Panc1 (cell line): ENCODE data around the gene SLC25A30. TPM values are rescaled to one million over a fixed set of nuclear protein-coding genes. Genes with fewer than 3 reads are reported as not detected.

Experiments
- ATAC-seq: fragments of 200-7000 bp; cut with Tn5 transposase; 2 replicates; pipeline ENCODE4 v1.9.1; 2020; ENCODE audit warnings: mild to moderate bottlenecking, moderate library complexity
- BruUV-seq: library from RNA; stranded (reverse); fragments of 400-500 nt; replicated peaks from 2 replicates; lab custom pipeline; 2021; lab: Mats Ljungman, UMichigan
- CTCF ChIA-PET: fragments of 300-600 bp; sonication (Branson Sonifier 250); formaldehyde crosslinking; loops from one replicate; lab custom pipeline; 2022; ENCODE audit warnings: antibody characterized with exemption; lab: Charles Lee
- POLR2A ChIA-PET: fragments of 300-600 bp; sonication (Branson Sonifier 250); formaldehyde crosslinking; loops from one replicate; lab custom pipeline; 2022; ENCODE audit warnings: antibody characterized with exemption; lab: Charles Lee
- DNase-seq: peaks from one replicate; pipeline ENCODE4 v3.0.0-alpha.2; 2010; ENCODE audit warnings: low read depth, low spot score
- H3K27ac ChIP-seq: 2 replicates; pipeline ENCODE4 v1.5.1; 2011; ENCODE audit warnings: mild to moderate bottlenecking, low read length, inconsistent platforms
- H3K27me3 ChIP-seq: fragments of 200-500 bp; sonication (Bioruptor generic); 2 replicates; pipeline ENCODE4 v1.6.0; 2014; ENCODE audit warnings: low read length, inconsistent platforms; ENCODE audit not compliant: control insufficient read depth, insufficient read depth
- H3K36me3 ChIP-seq: fragments of 200-500 bp; sonication (Bioruptor generic); 2 replicates; pipeline ENCODE4 v1.5.1; 2014; ENCODE audit warnings: inconsistent platforms, mild to moderate bottlenecking, low read length, moderate library complexity; ENCODE audit not compliant: control insufficient read depth, insufficient read depth
- H3K4me1 ChIP-seq: 2 replicates; pipeline ENCODE4 v1.5.1; 2011; ENCODE audit warnings: inconsistent platforms, mild to moderate bottlenecking, low read length, moderate library complexity; ENCODE audit not compliant: control insufficient read depth, insufficient read depth
- H3K4me3 ChIP-seq, 2 experiments: 2 replicates each; pipeline ENCODE4 v1.5.1; 2011 to 2012; ENCODE audit warnings: low read depth in 2 of 2, low read length in 2 of 2, mild to moderate bottlenecking in 2 of 2, inconsistent platforms in 1 of 2, moderate library complexity in 1 of 2
- H3K9me3 ChIP-seq: fragments of 200-500 bp; sonication (Bioruptor generic); 2 replicates; pipeline ENCODE4 v1.5.1; 2014; ENCODE audit warnings: low read depth, mild to moderate bottlenecking, inconsistent platforms, low read length, moderate library complexity; ENCODE audit not compliant: control insufficient read depth, insufficient read depth
- CTCF ChIP-seq: fragments of 450-650 bp; IDR thresholded peaks from 2 replicates; pipeline ENCODE4 v1.5.1; 2017; ENCODE audit warnings: mild to moderate bottlenecking
- POLR2AphosphoS5 ChIP-seq: IDR thresholded peaks from 2 replicates; pipeline ENCODE4 v1.6.1; 2012; ENCODE audit warnings: mild to moderate bottlenecking, low read depth, low read length, moderate library complexity
- REST ChIP-seq, 2 experiments: IDR thresholded peaks; 2 replicates each; pipeline ENCODE4 v1.6.1; 2011 to 2012; ENCODE audit warnings: low read depth in 2 of 2, control low read depth in 1 of 2, low read length in 1 of 2, mild to moderate bottlenecking in 1 of 2, moderate library complexity in 1 of 2; ENCODE audit not compliant: insufficient read depth in 1 of 2
- SIN3A ChIP-seq: IDR thresholded peaks from 2 replicates; pipeline ENCODE4 v1.6.1; 2012; ENCODE audit warnings: low read depth, mild to moderate bottlenecking, low read length, moderate library complexity, borderline replicate concordance; ENCODE audit not compliant: insufficient read depth
- TCF7L2 ChIP-seq: IDR thresholded peaks from 2 replicates; pipeline ENCODE4 v1.6.1; 2011; ENCODE audit warnings: mild to moderate bottlenecking, low read depth, low read length, inconsistent platforms
- in situ Hi-C: cut with HindIII; loops from 2 replicates; pipeline ENCODE4 v1.10.0; 2016; ENCODE audit warnings: low sequenced_read_pairs, low pct_unique_long_range_greater_than_20kb
- intact Hi-C: fragments of 100-400 bp; cut with micrococcal nuclease; formaldehyde crosslinking; loops from one replicate; pipeline ENCODE4 v1.10.0; 2022; ENCODE audit not compliant: unreplicated experiment
- total RNA-seq: library from RNA; stranded (reverse); gene quantifications from one replicate; pipeline ENCODE4 v1.2.1, GENCODE V29; 2021; ENCODE audit not compliant: unreplicated experiment

SLC25A30 gene
- total RNA-seq, 1 experiment from 2014 or later, result 26.8 TPM

GRCh38 chr13:45411221-45411620, 7.0 kb downstream of the SLC25A30 start:
- CTCF ChIA-PET, result interaction anchor here (0.6 kb wide), 1 partner anchor 18 kb away, joined by 3 read pairs; no protein-coding TSS in a partner anchor
- DNase-seq (no peak), ATAC-seq (no peak)
- H3K9me3 ChIP-seq, result no peaks in the 10 kb centered on the region
- in situ Hi-C loops (no loop called here), intact Hi-C loops (no loop called here)
- BruUV-seq, result no TSS peak
- no peaks in the 10 kb centered on the region for H3K27me3 ChIP-seq
- H3K4me3 ChIP-seq, result no peak overlapping the region
- no peaks in the 10 kb centered on the region; the same call in 1 of the 2 replicates for H3K4me1 ChIP-seq
- TF ChIP-seq CTCF, result no peak
- TF ChIP-seq TCF7L2, result no peak
- TF ChIP-seq REST (IDR thresholded peaks at IDR 0.05; ENCODE audit: insufficient read depth in 1 of 2, low read depth in 2 of 2, low read length in 1 of 2), result no peak
- TF ChIP-seq SIN3A, result no peak
- TF ChIP-seq POLR2AphosphoS5, result no peak
- no peak overlapping the region for H3K27ac ChIP-seq
- no peaks in the 10 kb centered on the region; the same call in 1 of the 2 replicates for H3K36me3 ChIP-seq
- POLR2A ChIA-PET, result no interaction called here

- BruUV-seq, result no TSS peak
- Histone ChIP-seq H3K27ac (no peak overlapping the region), H3K4me3 (no peak overlapping the region), H3K36me3 (peaks cover 3% of the 10 kb centered on the region; the same call in 1 of the 2 replicates), H3K27me3 (no peaks in the 10 kb centered on the region), H3K4me1 (no peaks in the 10 kb centered on the region; the same call in 1 of the 2 replicates), H3K9me3 (no peaks in the 10 kb centered on the region)
- ChIA-PET POLR2A (no interaction called here), CTCF (no interaction called here)
- no peak for DNase-seq
- TF ChIP-seq CTCF (no peak), POLR2AphosphoS5 (no peak)
- in situ Hi-C loops, result no loop called here
- no peak for ATAC-seq
- intact Hi-C loops, result no loop called here
These were observed 7.7 kb downstream of the SLC25A30 start for GRCh38 chr13:45410466-45410865.
